ENCODE data around the gene NLK.
"Not testable (repeated sequence)": the region's sequence is repeated elsewhere in the genome, so short reads cannot be mapped to it uniquely, and the experiment has no call there.

Gene NLK

DNA sequence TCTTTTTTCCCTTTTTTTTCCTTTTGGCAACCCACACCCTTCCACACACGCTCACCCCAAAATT is at the start of gene NLK:
Gene NLK, plus strand, starts transcription at position 21 of the 64 bp plus-strand sequence. CDS start 197 bp downstream, outside the sequence.
- DNase-seq: no peak

DNA sequence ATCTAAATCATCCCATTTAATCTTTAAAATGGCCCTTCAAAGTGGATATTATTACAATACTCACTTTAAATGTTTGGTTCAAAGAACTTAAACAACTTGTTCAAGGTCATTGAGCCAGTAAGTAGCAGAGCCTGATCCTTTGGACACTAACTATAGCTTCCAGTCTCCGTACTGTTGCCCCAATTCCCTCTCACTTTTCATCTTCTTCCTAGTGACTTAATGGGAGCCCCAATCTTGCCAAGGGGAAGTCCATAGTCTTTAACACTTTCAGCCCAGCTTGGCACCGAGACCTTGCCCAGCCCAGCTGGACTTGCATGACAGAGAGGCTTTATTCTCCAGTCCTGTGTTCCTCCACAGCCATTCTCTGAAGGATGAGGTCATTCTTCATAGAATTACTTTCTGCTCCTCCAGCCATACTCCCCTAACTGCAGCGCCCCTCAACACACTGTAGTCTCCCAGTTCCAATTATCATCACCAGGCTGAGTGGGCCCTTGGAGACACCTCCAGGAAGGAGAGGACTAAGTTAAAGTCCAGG is 49.2 kb upstream of the NLK start:
- DNase-seq: no peak

DNA sequence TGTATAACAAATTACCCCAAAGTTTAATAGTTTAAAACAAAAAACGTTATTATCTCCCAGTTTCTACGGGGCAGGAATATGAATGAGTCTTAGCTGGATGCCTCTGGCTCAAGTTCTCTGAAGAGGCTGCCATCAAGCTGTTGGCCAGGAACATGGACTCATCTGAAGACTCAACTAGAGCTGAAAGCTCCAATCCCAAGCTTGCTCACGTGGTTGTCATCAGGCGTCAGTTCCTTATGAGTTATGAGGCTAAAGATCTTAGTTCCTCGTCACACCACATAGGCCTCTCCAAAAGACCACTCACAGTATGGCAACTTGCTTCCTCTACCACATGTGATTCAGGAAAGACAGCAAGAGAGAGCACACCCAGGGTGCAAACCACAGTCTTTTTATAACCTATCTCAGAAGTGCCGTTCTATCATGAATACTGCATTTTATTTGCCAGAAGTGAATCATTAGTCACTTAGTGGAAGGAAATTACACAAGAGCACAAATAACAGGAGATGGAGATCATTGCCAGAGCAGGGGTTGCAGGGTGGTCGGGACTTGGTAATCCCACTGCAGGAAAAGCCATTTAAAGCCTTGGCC is 48.7 kb upstream of the NLK start:
- DNase-seq: no peak

DNA sequence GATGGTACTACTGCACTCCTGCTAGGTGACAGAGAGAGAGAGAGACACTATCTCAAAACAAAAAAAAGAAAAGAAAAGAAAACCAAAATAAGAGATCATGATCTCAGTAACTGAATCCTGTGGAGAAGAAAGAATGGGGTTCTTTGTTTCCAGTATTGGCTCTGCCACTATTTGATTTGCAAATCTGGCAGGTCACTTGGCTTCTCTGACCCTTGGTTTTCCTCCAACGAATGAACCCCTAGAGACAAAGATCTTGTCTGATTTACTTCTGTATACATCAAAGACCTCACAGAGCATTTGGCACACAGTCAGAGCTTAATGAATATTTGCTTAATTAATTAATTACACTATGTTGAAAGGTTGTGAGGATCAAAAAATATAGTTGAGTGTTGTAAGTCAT is 47.9 kb upstream of the NLK start:
- no peak for DNase-seq

DNA sequence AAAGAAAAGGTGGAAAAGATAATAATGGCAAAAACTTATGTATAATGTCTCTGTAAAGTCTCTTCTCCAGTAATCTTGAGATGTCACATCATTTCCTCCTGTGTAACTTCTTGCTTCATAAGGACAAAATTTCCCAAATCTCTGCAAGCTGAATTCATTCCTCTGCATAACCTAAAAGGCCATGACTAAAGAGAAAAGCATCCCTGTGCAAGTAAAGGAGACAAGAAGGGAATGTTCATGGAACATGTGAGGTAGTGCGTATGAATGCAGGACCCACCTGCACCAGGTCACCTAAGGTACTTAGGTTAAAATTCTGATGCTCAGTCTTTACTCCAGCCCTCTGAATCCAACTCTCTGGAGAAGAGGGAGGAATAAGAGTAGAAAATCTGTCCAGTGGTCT is 46.9 kb upstream of the NLK start:
- no peak for DNase-seq

DNA sequence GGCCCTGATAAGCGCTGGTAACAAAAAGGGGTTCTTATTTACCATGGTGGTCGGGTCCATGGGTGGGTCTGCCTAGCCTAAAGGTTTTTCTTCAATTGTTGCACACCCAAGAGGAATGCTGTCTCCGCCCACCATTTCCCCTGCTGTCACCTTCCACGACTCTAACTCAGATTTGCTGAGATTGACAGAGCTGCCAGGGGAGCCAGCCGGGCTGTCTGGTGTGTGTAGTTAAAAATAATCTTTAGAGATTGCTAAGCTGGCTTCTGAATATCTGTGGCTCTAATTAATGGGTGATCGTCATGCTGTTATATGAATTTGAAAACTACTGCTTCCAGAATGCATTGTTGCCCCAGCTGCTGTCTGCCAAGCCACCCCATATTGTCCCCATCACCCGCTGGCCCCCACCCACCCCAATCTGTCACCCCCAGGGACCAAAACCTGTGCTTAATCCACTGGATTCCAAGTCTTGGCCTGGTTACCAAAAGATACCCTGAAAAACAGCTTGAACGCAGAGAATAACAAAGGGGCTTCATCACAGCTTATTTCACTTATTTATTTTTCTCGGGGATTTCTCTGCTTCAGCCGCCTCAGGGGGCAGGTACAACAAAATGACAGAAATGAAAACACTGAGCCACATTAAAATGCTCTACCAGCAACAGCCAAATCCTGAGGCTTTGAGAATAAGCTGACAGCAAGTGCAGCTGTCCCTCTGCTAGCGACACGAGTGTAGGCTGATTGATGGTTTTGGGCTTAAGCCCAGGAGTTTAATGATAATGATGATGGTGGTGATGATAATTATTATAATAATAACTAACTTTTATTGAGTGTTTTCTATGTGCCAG is 46.1 kb upstream of the NLK start:
- DNase-seq: no peak

DNA sequence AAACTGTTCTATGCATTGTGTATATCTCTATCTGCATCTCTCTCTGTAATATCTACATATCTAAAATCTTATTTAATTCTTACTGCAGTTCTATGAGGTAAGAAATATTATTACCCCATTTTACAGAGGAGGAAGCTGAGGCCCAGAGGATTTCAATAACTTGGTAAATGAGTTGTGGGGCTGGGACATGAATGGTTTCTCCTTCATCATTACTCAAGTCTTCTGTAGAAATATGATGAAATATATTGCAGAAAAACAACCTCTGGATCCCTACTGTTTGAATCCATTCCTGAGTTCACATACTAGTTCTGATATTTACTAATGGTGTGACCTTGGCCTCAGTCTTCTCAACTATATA is 45.5 kb upstream of the NLK start:
- DNase-seq: no peak

DNA sequence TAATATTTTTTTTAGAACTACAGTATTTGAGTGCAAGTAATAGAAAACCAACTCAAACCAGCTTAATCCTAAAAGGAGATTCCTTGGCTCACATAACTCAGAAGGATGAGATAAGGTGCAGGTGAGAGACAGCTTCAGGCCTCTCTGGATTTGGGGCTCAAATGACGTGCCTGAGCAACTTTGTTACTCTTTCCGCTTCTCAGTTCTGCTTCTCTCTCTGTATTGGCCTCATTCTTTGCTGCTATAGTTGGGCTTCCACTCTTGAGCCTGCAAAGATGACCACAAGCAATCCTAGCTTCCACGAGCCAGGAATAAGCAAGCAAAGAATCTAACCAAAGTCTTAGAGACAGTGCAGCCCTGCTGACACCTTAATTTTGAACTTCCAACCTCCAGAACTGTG is 45.0 kb upstream of the NLK start:
- DNase-seq: no peak

DNA sequence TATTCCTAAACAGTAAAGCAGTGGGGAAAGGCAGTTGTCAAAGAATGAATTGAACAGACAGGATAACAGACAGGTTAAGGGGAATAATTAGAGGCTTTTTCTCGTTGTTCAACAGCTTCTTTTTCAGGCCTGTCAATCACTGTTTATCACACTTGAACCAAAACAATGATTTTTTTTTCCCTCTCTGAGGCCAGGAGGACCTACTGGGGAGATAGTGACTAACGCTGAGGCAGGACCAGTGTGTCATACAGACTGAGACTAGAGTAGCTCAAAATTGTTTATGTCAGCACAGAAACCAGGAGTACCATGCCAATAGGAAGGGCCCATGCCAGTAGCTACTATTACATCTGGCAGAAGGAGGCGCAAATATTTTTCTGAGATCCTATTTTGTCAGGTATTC is 41.3 kb upstream of the NLK start:
- no peak for DNase-seq

DNA sequence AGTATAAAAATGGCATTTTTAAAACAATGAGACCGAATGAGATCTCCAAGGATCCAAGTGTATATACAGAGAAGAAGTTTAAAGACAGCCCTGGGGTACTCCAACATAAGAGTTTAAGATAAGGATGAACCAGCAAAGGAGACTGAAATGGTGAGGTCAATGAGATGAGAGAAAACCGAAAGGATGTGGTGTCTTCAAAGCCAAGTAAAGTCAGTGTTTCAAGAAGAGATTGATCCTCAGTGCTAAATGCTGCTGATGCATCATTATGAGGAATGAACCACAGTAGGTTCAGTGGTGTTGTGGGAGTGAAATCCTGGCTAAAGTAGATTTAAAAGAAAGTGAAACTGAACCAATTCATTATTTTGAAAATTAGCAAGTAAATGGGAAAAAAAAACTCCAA is 38.1 kb upstream of the NLK start:
- no peak for DNase-seq

DNA sequence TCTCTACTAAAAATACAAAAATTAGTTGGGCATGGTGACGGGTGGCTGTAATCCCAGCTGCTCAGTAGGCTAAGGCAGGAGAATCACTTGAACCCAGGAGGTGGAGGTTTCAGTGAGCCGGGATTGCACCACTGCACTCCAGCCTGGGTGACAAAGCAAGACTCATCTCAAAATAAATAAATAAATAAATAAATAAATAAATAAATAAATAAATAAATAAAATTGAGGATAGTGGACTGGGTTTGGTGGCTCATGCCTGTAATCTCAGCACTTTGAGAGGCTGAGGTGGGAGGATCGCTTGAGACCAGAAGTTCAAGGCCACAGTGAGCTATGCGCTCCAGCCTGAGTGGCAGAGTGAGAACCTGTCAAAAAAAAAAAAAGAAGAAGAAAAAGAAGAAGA is 34.6 kb upstream of the NLK start:
- not testable (repeated sequence) for DNase-seq

DNA sequence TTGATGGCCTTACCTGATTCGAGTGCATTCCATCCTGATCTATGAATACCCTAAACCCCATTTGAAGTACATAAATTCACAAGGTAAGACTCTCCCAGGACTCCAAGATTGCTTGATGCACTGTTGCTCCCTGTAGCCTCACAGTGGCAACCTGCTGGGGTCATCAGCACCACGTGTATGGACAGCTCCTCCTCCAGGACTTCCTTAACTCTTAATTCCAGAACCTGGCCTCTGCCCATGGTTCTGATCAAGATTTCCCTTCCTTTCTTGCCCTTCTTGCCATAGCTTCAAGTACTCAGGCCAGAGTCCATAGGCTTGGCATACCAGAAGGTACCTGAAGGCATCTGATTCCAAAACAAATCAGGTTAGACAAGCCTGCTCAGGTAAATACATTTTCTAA is 34.0 kb upstream of the NLK start:
- no peak for DNase-seq

DNA sequence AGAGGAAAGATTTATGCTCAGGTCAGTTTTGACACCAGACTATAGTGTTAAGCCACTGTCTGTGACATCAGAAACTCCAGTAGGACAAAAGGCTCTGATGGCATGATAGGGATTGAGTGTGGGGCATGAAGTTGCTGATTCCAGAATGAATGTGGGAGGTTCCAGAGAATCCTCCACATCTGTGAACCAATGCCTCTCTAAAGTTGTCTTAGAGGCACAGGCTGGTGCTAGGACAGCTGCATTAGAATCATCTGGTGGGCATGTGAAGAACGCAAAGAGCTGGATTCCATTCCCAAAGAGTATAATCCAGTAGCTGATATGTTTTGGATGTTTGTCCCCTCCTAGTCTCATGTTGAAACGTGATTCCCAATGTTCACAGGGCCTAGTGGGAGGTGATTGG is 32.1 kb upstream of the NLK start:
- no peak for DNase-seq

DNA sequence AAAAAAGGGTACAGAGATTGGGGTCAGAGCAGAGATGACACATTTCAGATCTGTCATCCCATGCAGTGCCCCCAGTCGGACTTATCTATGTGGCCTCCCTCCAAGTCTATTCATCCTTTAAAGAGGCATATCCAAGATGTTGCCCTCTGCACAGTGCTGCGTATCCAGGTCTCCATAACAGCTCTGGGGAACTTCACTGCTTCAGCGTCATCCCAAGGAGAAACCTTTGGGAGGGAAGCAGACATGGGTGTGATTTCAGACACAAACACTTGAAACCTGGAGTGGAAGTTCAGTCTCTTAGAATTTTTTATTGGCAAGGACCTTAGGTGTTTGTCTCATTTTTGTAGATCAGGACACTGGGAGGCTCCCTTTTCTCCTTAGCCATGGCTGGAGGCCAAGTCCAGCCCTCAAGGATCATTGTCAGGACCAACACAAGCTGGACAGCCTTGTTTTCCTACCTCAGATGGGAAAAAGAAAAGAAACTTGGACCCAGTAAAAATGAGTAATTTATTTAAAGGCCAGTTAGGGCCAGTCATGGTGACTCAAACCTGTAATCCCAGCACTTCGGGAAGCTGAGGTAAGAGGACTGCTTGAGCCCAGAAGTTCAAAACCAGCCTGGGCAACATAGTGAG is 23.9 kb upstream of the NLK start:
- DNase-seq: no peak

DNA sequence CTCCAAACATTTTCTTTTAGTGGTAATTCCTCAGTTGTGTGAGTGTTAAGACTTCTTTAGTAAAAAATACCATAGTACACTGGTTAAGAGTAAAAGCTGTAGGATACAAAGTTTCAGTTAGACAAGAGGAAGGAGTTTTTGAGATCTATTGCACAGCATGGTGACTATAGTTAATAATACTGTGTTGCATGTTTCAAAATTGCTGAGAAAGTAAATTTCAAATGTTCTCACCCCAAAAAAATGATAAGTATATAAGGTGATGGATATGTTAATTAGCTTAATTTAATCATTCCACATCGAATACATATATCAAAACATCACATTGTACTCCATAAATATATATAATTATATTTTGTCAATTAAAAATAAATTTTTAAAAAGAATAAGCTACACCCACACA is 22.0 kb upstream of the NLK start:
- no peak for DNase-seq

DNA sequence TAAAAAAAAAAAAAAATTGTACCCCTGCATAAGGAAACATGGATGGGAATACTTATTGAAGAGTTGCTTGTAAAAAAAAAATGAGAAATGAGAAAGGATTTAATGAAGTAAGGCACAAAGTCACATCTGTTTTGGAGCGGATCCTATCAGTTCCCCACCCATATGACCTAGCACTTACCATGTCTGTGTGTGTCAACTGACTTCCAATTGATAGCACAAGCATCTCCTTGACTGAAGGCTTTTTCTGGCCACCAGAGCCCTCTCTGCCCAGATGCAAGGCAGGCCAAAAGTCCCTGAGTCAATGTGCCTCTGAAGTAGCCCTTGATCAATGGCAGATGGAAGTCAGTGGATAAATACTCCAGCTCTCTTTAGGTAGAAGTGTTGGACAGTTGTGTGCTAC is 13.4 kb upstream of the NLK start:
- DNase-seq: no peak

DNA sequence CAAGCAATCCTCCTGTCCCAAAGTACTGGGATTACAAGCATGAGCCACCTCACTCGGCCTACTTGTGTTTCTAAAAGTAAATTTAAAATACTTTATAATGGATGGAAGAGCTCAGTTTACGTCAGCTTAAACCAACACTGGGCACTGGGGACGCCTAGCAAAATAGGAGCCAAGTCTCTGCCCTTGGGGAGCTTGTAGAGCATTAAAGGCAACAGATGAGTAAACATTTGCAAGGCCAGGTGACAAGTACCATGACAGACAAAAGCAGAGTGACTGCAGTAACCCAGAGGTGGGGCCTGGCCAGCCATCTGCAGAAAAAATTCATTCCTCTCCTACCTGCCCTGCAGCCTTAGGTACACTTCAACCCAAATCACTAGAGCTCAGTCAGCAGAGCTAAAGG is 12.1 kb upstream of the NLK start:
- peak; percentile 39 for DNase-seq

DNA sequence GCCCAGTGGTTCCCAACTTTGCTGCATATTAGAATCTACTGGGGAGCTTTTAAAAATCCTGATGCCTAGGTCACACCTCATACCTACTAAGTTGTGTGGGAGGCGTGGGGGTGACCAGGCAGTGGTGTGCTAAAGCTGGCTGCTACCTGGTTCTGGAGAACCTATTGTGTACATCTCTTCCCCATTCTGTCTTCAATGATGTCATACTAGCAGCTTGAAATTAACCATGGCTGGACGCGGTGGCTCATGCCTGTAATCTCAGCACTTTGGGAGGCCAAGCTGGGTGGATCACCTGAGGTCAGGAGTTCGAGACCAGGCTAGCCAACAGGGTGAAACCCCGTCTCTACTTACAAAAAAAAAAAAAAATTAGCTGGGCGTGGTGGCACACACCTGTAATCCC is 11.3 kb upstream of the NLK start:
- no peak for DNase-seq

DNA sequence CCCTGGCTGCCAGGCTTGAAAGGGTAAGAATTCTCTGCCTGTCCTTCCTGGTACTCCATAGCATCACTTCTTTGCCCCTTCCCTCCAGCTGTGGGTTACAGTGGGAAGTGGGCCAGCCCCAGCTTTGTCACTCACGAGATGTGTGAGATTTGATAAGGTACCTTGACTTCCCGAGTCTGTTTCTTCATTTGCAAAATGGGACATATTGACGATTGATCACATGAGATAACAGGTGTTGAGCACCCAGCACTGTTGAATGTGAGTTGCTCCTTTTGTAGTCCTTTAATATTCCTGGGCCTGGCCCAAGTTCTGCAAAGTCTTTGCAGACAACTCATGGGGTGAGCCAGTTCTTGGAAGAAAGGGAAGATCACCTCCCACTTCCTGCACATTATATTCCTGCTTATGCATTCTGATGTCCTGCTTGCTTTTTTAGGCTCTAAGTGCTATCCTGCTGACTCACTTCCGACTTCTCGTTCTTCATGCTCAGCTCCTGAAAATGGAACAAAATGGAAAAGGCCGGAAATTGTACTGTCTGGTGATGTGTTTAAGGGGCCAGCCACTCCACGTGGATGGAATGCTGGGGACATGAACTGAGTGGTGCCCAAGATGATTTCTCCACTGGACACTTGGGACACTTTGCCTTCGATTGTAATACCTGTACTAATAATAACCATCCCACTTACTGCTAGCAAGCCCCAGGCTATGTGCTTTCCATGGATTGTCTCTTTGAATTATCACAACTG is 8.3 kb upstream of the NLK start:
- no peak for DNase-seq

DNA sequence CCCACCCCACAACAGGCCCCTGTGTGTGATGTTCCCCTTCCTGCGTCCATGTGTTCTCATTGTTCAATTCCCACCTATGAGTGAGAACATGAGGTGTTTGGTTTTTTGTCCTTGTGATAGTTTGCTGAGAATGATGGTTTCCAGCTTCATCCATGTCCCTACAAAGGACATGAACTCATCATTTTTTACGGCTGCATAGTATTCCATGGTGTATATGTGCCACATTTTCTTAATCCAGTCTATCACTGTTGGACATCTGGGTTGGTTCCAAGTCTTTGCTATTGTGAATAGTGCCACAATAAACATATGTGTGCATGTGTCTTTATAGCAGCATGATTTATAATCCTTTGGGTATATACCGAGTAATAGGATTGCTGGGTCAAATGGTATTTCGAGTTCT is 7.0 kb upstream of the NLK start:
- DNase-seq: not testable (repeated sequence)

DNA sequence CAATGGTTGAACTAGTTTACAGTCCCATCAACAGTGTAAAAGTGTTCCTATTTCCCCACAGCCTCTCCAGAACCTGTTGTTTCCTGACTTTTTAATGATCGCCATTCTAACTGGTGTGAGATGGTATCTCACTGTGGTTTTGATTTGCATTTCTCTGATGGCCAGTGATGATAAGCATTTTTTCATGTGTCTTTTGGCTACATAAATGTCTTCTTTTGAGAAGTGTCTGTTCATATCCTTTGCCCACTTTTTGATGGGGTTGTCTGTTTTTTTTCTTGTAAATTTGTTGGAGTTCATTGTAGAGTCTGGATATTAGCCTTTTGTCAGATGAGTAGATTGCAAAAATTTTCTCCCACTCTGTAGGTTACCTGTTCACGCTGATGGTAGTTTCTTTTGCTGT is 6.6 kb upstream of the NLK start:
- DNase-seq: not testable (repeated sequence)

DNA sequence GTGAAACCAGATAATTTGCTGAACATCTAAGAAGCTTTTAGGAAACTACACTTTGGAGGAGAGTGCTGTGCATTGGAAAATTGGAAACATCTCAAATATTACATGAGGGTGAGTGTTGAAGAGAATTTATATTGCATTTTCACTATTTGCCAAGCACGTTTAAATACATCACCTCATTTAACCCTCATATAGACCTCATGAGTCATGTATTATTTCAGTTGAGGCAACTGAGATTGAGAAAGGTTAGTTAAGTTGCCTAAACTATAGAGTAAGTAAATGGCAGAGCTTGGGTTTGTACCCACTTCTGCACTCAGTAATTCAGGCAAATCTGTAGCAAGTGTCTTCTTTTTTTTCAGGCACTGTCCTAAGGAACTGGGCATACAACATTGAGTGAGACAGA is 3.7 kb upstream of the NLK start:
- no peak for DNase-seq

DNA sequence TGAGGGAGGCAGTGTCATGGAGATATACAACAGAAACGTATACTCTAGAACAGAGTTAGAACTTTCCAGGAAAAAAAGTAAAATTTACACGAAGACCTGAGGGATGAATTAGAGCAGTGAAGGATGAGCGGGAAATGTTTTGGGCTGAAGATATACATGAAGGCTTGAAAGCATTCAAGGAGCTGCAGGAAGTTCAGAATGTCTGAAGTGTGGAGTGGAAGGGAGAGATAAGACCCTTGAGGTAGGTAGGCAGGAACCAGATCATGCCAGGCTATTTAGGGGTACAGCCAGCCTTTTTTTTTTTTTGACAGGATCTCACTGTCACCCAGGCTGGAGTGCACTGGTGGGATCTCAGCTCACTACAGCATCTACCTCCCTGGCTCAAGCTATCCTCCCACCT is 3.2 kb upstream of the NLK start:
- DNase-seq: no peak

DNA sequence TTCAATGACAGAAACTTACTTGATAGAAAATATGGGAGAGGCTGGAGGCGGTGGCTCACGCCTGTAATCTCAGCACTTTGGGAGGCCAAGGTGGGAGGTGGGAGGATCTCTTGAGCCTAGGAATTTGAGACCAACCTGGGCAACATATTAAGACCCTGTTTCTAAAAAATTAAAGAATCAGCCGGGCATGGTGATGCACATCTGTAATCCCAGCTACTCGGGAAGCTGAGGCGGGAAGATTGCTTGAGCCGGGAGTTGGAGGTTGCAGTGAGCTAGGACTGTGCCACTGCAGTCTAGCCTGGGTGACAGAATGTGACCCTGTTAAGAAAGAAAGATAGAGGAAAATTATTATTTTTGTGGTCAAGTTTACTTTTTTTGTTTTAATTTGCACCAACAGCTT is 2.1 kb upstream of the NLK start:
- no peak for DNase-seq
